ENCODE measurements around the gene RNF144A. TPM values are rescaled to one million over a fixed set of nuclear protein-coding genes. Genes with fewer than 3 reads are reported as not detected.

The RNF144A gene
- total RNA-seq, 4 donors from 2014 or later: 27.3 to 47.3 (median 37.4) TPM

- Histone ChIP-seq H3K9me3 (no peaks in the 10 kb centered on the region), H3K27me3 (no peaks in the 10 kb centered on the region), H3K4me3 (no peak overlapping the region), H3K36me3 (no peaks in the 10 kb centered on the region), H3K4me1 (peaks cover 0 to 50% (median 12%) of the 10 kb centered on the region in 4 donors), H3K27ac (peak overlapping the region; percentile 41 to 80 (median 62))
- TF ChIP-seq EP300 (IDR thresholded peaks at IDR 0.05) (peak in 1 of 2 donors; percentile 84), POLR2A (IDR thresholded peaks at IDR 0.05) (no peak)
- TF ChIP-seq, protein P1, sequence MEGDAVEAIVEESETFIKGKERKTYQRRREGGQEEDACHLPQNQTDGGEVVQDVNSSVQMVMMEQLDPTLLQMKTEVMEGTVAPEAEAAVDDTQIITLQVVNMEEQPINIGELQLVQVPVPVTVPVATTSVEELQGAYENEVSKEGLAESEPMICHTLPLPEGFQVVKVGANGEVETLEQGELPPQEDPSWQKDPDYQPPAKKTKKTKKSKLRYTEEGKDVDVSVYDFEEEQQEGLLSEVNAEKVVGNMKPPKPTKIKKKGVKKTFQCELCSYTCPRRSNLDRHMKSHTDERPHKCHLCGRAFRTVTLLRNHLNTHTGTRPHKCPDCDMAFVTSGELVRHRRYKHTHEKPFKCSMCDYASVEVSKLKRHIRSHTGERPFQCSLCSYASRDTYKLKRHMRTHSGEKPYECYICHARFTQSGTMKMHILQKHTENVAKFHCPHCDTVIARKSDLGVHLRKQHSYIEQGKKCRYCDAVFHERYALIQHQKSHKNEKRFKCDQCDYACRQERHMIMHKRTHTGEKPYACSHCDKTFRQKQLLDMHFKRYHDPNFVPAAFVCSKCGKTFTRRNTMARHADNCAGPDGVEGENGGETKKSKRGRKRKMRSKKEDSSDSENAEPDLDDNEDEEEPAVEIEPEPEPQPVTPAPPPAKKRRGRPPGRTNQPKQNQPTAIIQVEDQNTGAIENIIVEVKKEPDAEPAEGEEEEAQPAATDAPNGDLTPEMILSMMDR (IDR thresholded peaks at IDR 0.05): no peak
- 30 to 33% methylated on average over 8 of the region's 8 CpGs for WGBS, 2 donors
- peak in 1 of 2 donors; percentile 54 for DNase-seq (ENCODE audit: low spot score in 2 of 2)
Measured at GRCh38 chr2:6960659-6961058, 43.4 kb downstream of the RNF144A start.

- Histone ChIP-seq H3K27ac (no peak overlapping the region), H3K9me3 (no peaks in the 10 kb centered on the region), H3K36me3 (no peaks in the 10 kb centered on the region), H3K27me3 (no peaks in the 10 kb centered on the region), H3K4me3 (no peak overlapping the region), H3K4me1 (peaks cover 0 to 42% (median 12%) of the 10 kb centered on the region in 4 donors)
- DNase-seq (ENCODE audit: low spot score in 2 of 2): no peak
- TF ChIP-seq EP300 (IDR thresholded peaks at IDR 0.05) (no peak), POLR2A (IDR thresholded peaks at IDR 0.05) (no peak)
- TF ChIP-seq, protein P1 (IDR thresholded peaks at IDR 0.05): no peak
- WGBS, 2 donors: 94 to 95% methylated on average over 6 of the region's 6 CpGs
Measured at GRCh38 chr2:6963727-6964126, 46.5 kb downstream of the RNF144A start.

DNA sequence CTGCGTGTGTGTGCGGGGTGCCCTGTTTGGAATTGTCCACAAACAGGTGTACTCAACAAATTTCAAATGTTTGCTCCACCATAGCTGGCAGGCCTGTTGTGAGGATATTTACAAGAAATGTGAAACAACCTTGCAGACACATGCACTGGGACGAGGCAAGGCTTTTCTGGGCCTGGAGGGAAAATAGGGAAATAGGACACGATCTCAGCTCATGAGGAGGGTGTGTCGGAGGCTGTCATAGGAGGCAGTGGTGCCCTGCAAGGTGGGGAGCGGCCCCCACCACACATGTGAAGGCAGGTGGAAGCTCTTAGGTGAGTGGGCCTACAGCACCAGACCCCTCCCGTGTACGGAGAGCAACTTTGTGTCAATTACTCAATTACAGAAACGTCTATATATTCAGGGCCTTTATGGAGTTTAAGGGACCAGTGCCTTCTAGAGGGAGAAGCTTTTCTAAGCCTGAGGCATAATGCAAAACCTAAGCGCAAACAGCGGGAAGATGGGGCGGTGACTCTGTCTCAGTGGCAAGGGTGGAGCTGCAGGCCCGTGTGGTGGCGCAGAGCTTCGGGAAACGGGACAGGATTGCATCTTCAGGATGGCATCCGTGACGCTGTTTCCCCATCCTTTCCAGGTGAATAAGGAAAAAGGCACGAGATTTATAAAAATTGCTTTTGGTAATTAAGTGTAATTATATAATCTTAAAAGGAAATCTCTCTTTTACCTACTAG is 48.0 kb downstream of the RNF144A start:
- no peak overlapping the region for H3K4me3 ChIP-seq
- H3K27me3 ChIP-seq: no peaks in the 10 kb centered on the region
- no peak for DNase-seq (ENCODE audit: low spot score in 2 of 2)
- H3K36me3 ChIP-seq: peaks cover 0 to 3% (median 0%) of the 10 kb centered on the region in 3 donors
- peaks cover 0 to 28% (median 9%) of the 10 kb centered on the region in 4 donors for H3K4me1 ChIP-seq
- H3K9me3 ChIP-seq: no peaks in the 10 kb centered on the region
- TF ChIP-seq, protein P1 (IDR thresholded peaks at IDR 0.05): no peak
- no peak for TF ChIP-seq EP300 (IDR thresholded peaks at IDR 0.05)
- TF ChIP-seq POLR2A (IDR thresholded peaks at IDR 0.05): no peak
- WGBS, 2 donors: 92 to 94% methylated on average over 19 of the region's 19 CpGs
- no peak overlapping the region for H3K27ac ChIP-seq

- Histone ChIP-seq H3K4me3 (no peak overlapping the region), H3K27ac (no peak overlapping the region), H3K27me3 (no peaks in the 10 kb centered on the region), H3K4me1 (peaks cover 0 to 18% (median under 1%) of the 10 kb centered on the region in 4 donors), H3K36me3 (peaks cover 0 to 5% (median 0%) of the 10 kb centered on the region in 3 donors), H3K9me3 (no peaks in the 10 kb centered on the region)
- TF ChIP-seq EP300 (IDR thresholded peaks at IDR 0.05): no peak
- TF ChIP-seq POLR2A (IDR thresholded peaks at IDR 0.05): no peak
- TF ChIP-seq, protein P1 (IDR thresholded peaks at IDR 0.05): no peak
- DNase-seq (ENCODE audit: low spot score in 2 of 2): no peak
- 71 to 79% methylated on average over 7 of the region's 7 CpGs for WGBS, 2 donors
Measured at GRCh38 chr2:6966446-6966940, 49.3 kb downstream of the RNF144A start.

GRCh38 chr2:6967301-6967700 is 50.1 kb downstream of the RNF144A start:
- WGBS, 2 donors: 74 to 85% methylated on average over 7 of the region's 7 CpGs

More at GRCh38 chr2:6967301-6967700, 50.1 kb downstream of the RNF144A start:
- no peak for DNase-seq (ENCODE audit: low spot score in 2 of 2)
- Histone ChIP-seq H3K4me1 (peaks cover 0 to 12% (median 0%) of the 10 kb centered on the region in 4 donors), H3K9me3 (no peaks in the 10 kb centered on the region), H3K4me3 (no peak overlapping the region), H3K27ac (no peak overlapping the region), H3K27me3 (no peaks in the 10 kb centered on the region), H3K36me3 (peaks cover 0 to 5% (median 0%) of the 10 kb centered on the region in 3 donors)
- TF ChIP-seq, protein P1 (IDR thresholded peaks at IDR 0.05): no peak
- no peak for TF ChIP-seq EP300 (IDR thresholded peaks at IDR 0.05)
- TF ChIP-seq POLR2A (IDR thresholded peaks at IDR 0.05): no peak

Measured in tibial nerve (tissue), 4 donors.